HepG2 (cell line): ENCODE measurements around the gene NCOA5. TPM values are rescaled to one million over a fixed set of nuclear protein-coding genes. Genes with fewer than 3 reads are reported as not detected.

ENCODE experiments used
- BRF2 ChIP-seq: sonication (generic); formaldehyde crosslinking; IDR thresholded peaks from 2 replicates; pipeline ENCODE4 v1.8.1; 2022; ENCODE audit warnings: mild to moderate bottlenecking, missing genetic modification reagents
- CBX1 ChIP-seq: IDR thresholded peaks from one replicate; pipeline ENCODE4 v1.6.1; 2016; ENCODE audit warnings: antibody characterized with exemption, low read depth
- EHMT2 ChIP-seq: fragments of 200-600 bp; sonication (generic); IDR thresholded peaks from 2 replicates; pipeline ENCODE4 v1.7.0; 2017; ENCODE audit warnings: antibody characterized with exemption, low read depth, low read length, borderline replicate concordance
- GRHL1 ChIP-seq: sonication (generic); formaldehyde crosslinking; conservative IDR thresholded peaks from 2 replicates; pipeline ENCODE4 v1.8.0; 2022; ENCODE audit warnings: missing genetic modification reagents
- PCBP2 ChIP-seq: fragments of 200-400 bp; formaldehyde crosslinking; optimal IDR thresholded peaks from 2 replicates; pipeline ENCODE3; 2018; ENCODE audit warnings: low read length, low read depth; ENCODE audit not compliant: poor library complexity, severe bottlenecking
- POLR2AphosphoS2 ChIP-seq: IDR thresholded peaks from 2 replicates; pipeline ENCODE4 v1.6.1; 2011; ENCODE audit warnings: low read depth, low read length, improper control_type of control experiment
- POLR2AphosphoS5 ChIP-seq: IDR thresholded peaks from 2 replicates; pipeline ENCODE4 v1.6.1; 2012; ENCODE audit warnings: low read depth, low read length
- SMARCC2 ChIP-seq: fragments of 450-650 bp; IDR thresholded peaks from 2 replicates; pipeline ENCODE4 v1.6.1; 2017; ENCODE audit warnings: antibody characterized with exemption, mild to moderate bottlenecking
- SPEN ChIP-seq: sonication (generic); formaldehyde crosslinking; IDR thresholded peaks from 2 replicates; pipeline ENCODE4 v1.5.1; 2020; ENCODE audit warnings: low read depth, mild to moderate bottlenecking, missing genetic modification reagents
- TBX3 ChIP-seq: fragments of 450-650 bp; IDR thresholded peaks from 2 replicates; pipeline ENCODE4 v1.6.1; 2017; ENCODE audit warnings: antibody characterized with exemption, mild to moderate bottlenecking, inconsistent platforms, borderline replicate concordance
- TMF1 ChIP-seq: sonication (generic); formaldehyde crosslinking; IDR thresholded peaks from 2 replicates; pipeline ENCODE4 v1.8.1; 2022; ENCODE audit warnings: low read depth, missing genetic modification reagents
- XRCC5 ChIP-seq: fragments of 200-400 bp; formaldehyde crosslinking; optimal IDR thresholded peaks from 2 replicates; pipeline ENCODE3; 2017; ENCODE audit warnings: mild to moderate bottlenecking, low read length
- ZBED4 ChIP-seq: sonication (generic); formaldehyde crosslinking; IDR thresholded peaks from 2 replicates; pipeline ENCODE4 v1.4.0; 2020; ENCODE audit warnings: missing genetic modification reagents, borderline replicate concordance
- ZEB1 ChIP-seq: IDR thresholded peaks from 2 replicates; pipeline ENCODE4 v1.6.1; 2012; ENCODE audit warnings: mild to moderate bottlenecking, low read depth, inconsistent platforms; ENCODE audit not compliant: insufficient replicate concordance
- ZKSCAN5 ChIP-seq: sonication (generic); formaldehyde crosslinking; IDR thresholded peaks from 2 replicates; pipeline ENCODE4 v1.5.1; 2020; ENCODE audit warnings: mild to moderate bottlenecking, missing genetic modification reagents
- ZNF136 ChIP-seq: sonication (generic); formaldehyde crosslinking; IDR thresholded peaks from 2 replicates; pipeline ENCODE4 v1.8.1; 2022; ENCODE audit warnings: low read depth, mild to moderate bottlenecking, moderate library complexity, missing genetic modification reagents
- ZNF160 ChIP-seq: sonication (generic); formaldehyde crosslinking; IDR thresholded peaks from 2 replicates; pipeline ENCODE4 v1.8.0; 2022; ENCODE audit warnings: mild to moderate bottlenecking, inconsistent platforms, missing genetic modification reagents
- ZNF276 ChIP-seq: sonication (generic); formaldehyde crosslinking; IDR thresholded peaks from 2 replicates; pipeline ENCODE4 v1.4.0; 2020; ENCODE audit warnings: mild to moderate bottlenecking, low read depth, missing genetic modification reagents
- ZNF335 ChIP-seq: sonication (generic); formaldehyde crosslinking; IDR thresholded peaks from 2 replicates; pipeline ENCODE4 v1.4.0; 2020; ENCODE audit warnings: missing genetic modification reagents
- ZNF614 ChIP-seq: IDR thresholded peaks from 2 replicates; pipeline ENCODE4 v1.6.1; 2018; ENCODE audit warnings: missing biosample characterization, missing genetic modification reagents, inconsistent platforms, borderline replicate concordance
- ZNF709 ChIP-seq: sonication (generic); formaldehyde crosslinking; IDR thresholded peaks from 2 replicates; pipeline ENCODE4 v1.5.0; 2020; ENCODE audit warnings: mild to moderate bottlenecking, missing genetic modification reagents
- ZSCAN12 ChIP-seq: sonication (generic); formaldehyde crosslinking; IDR thresholded peaks from 2 replicates; pipeline ENCODE4 v1.9.0; 2021; ENCODE audit warnings: mild to moderate bottlenecking, missing genetic modification reagents
- polyA plus RNA-seq, 8 experiments: library from polyadenylated mRNA; depleted of rRNA in 3 of 8; stranded (reverse) in 7 of 8; unstranded in 1 of 8; fragments of >200 nt; fragmentation: Illumina TruSeq in 4 of 8; extraction: Trizol in 4 of 8; gene quantifications; 2 replicates each; pipeline versions ENCODE4 v1.2.1 to v1.2.3, GENCODE V29; 2011 to 2016; ENCODE audit warnings: low read depth in 4 of 8, missing spikeins in 1 of 8, mixed read lengths in 1 of 8; ENCODE audit not compliant: insufficient read depth in 1 of 8
- total RNA-seq, 5 experiments: library from RNA; depleted of rRNA; stranded (reverse); fragments of >200 nt; fragmentation: Illumina TruSeq; extraction: Trizol; gene quantifications; 2 replicates each; pipeline ENCODE4 v1.2.3, GENCODE V29; 2016; ENCODE audit warnings: low read depth in 1 of 5

Gene NCOA5
- total and polyA plus RNA-seq, 2 of the 13 experiments (the other 11 are each of a cell fraction or from before 2014, with no cell fraction given): 16.5 to 28.4 TPM

- TF ChIP-seq ZNF136 (no peak), CBX1 (no peak), ZNF276 (no peak), ZNF709 (CRISPR knock-in tag) (no peak), GRHL1 (CRISPR knock-in tag) (no peak), POLR2AphosphoS5 (no peak), BRF2 (no peak), ZKSCAN5 (CRISPR knock-in tag) (no peak), EHMT2 (no peak; the same call in 1 of the 2 replicates), TMF1 (CRISPR knock-in tag) (no peak), SPEN (CRISPR knock-in tag) (no peak), POLR2AphosphoS2 (no peak), ZNF614 (CRISPR knock-in tag) (no peak), ZNF160 (CRISPR knock-in tag) (no peak), TBX3 (peak; percentile 60; the same call in 1 of the 2 replicates), ZBED4 (CRISPR knock-in tag) (no peak), PCBP2 (peak; percentile 46), ZNF335 (CRISPR knock-in tag) (no peak), ZEB1 (no peak), ZSCAN12 (no peak), SMARCC2 (no peak), XRCC5 (no peak)
Observed at GRCh38 chr20:46085179-46085851, 4.4 kb downstream of the NCOA5 start (continued).
